RWPE2 (cell line): Measurements from ENCODE around the gene RSPH3.
A peak's percentile ranks its signal among the peaks of the same experiment; 100 is the strongest.
"Not testable (repeated sequence)": the region's sequence is repeated elsewhere in the genome, so short reads cannot be mapped to it uniquely, and the experiment has no call there.

ENCODE experiments used
- ATAC-seq: fragments of 200-7000 bp; cut with Tn5 transposase; 3 replicates; pipeline ENCODE4 v1.9.1; 2021; ENCODE audit warnings: low read depth
- DNase-seq: peaks from one replicate; pipeline ENCODE4 v3.0.0-alpha.2; 2020; ENCODE audit warnings: low spot score
- H3K27ac ChIP-seq: fragments of 450-650 bp; 2 replicates; pipeline ENCODE4 v1.5.1; 2017; ENCODE audit warnings: mild to moderate bottlenecking; ENCODE audit not compliant: poor library complexity, severe bottlenecking
- H3K27me3 ChIP-seq: fragments of 250-450 bp; sonication (Bioruptor Pico); 2 replicates; pipeline ENCODE4 v1.5.1; 2021; ENCODE audit warnings: mild to moderate bottlenecking, moderate library complexity; ENCODE audit not compliant: insufficient read depth, poor library complexity, severe bottlenecking
- H3K36me3 ChIP-seq: fragments of 250-450 bp; sonication (Bioruptor Pico); 2 replicates; pipeline ENCODE4 v1.5.1; 2020; ENCODE audit warnings: low read depth, mild to moderate bottlenecking, moderate library complexity
- H3K4me1 ChIP-seq: fragments of 250-450 bp; sonication (Bioruptor Pico); 2 replicates; pipeline ENCODE4 v1.5.1; 2021; ENCODE audit warnings: mild to moderate bottlenecking, moderate library complexity; ENCODE audit not compliant: insufficient read depth, poor library complexity, severe bottlenecking
- H3K4me3 ChIP-seq: fragments of 250-450 bp; sonication (Bioruptor Pico); 2 replicates; pipeline ENCODE4 v1.5.1; 2021; ENCODE audit warnings: mild to moderate bottlenecking, moderate library complexity; ENCODE audit not compliant: severe bottlenecking
- H3K9me3 ChIP-seq: fragments of 250-450 bp; sonication (Bioruptor Pico); 2 replicates; pipeline ENCODE4 v1.5.1; 2021; ENCODE audit warnings: mild to moderate bottlenecking, moderate library complexity; ENCODE audit not compliant: severe bottlenecking
- CTCF ChIP-seq: fragments of 450-650 bp; IDR thresholded peaks from one replicate; pipeline ENCODE4 v1.5.1; 2017; ENCODE audit warnings: mild to moderate bottlenecking, moderate library complexity; ENCODE audit not compliant: poor library complexity, severe bottlenecking

RSPH3 gene

DNA sequence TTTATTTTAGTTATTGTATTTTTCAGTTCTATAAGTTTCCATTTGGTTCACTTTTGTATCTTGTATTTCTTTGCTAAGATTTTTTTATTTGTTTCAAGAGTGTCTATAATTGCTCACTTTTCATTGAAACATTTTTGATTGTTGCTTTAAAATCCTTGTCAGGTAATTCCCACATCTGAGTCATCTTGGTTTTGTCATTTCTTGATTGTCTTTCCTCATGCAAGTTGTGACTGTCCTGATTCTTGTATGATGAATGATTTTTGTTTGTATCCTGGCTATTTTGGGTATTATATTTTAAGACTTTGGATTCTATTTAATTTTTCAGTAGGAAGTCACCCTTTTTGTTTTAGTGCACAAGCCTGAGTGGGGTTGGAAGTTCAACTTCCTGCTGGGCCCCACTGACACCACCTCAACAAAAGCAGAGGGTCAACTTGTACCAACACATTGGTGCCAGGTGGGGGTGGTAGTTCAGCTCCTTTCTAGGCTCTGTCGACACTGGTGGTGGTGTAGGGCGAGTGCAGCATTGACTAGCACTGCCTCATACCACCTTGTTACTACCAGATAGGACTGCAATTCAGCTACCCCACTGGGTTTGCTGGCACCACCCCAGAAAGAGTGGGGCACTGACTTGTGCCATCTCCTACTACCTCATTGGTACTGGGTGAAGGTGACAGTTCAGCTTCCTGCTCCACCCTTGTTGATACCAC is 8.8 kb downstream of the RSPH3 start:
- peaks cover 14% of the 10 kb centered on the region for H3K36me3 ChIP-seq
- ATAC-seq (no peak), DNase-seq (no peak)

DNA sequence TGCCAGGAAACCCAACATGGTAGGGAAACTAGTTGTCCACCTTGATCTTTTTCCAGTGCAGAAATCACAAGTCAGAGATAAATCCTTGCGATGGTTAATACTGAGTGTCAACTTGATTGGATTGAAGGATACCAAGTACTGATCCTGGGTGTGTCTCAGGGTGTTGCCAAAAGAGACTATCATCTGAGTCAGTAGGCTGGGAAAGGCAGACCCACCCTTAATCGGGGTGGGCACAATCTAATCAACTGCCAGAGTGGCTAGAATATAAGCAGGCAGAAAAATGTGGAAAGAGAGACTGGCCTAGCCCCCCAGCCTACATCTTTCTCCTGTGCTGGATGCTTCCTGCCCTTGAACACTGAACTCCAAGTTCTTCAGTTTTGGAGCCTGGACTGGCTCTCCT is 10.3 kb downstream of the RSPH3 start:
- not testable (repeated sequence) for H3K9me3 ChIP-seq, H3K27me3 ChIP-seq, H3K4me1 ChIP-seq, H3K27ac ChIP-seq, ATAC-seq, DNase-seq, H3K4me3 ChIP-seq
- peaks cover 11% of the 10 kb centered on the region for H3K36me3 ChIP-seq

More for the DNA sequence above, 8.8 kb downstream of the RSPH3 start:
- Histone ChIP-seq H3K27ac (no peak overlapping the region), H3K4me1 (peaks cover 6% of the 10 kb centered on the region), H3K9me3 (peaks cover 2% of the 10 kb centered on the region), H3K27me3 (no peaks in the 10 kb centered on the region), H3K4me3 (no peak overlapping the region)
- no peak for TF ChIP-seq CTCF

GRCh38 chr6:158988477-158988876 is 11.5 kb downstream of the RSPH3 start:
- no peaks in the 10 kb centered on the region for H3K27me3 ChIP-seq
- DNase-seq (no peak), ATAC-seq (no peak)
- H3K9me3 ChIP-seq = peaks cover 2% of the 10 kb centered on the region
- H3K4me3 ChIP-seq = no peak overlapping the region
- H3K36me3 ChIP-seq = peaks cover 2% of the 10 kb centered on the region
- TF ChIP-seq CTCF = no peak
- no peaks in the 10 kb centered on the region for H3K4me1 ChIP-seq
- H3K27ac ChIP-seq = no peak overlapping the region

DNA sequence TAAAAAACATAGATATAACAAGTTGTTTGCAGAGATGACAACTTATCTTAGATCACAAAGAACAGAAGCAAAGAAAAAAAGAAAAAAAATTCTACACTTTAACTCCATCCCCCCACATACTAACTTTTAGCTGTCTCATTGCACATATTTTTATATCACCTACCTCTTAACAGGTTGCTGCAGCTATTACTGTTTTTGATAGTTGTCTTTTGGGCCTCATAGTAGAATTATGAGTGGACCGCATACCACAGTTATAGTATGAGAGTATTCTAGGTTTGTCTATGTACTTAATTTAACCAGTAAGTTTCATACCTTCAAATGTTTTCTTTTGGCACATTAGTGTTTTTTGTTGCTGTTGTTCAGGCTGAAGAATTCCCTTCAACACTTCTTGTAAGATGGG is 12.3 kb downstream of the RSPH3 start:
- H3K9me3 ChIP-seq = peaks cover 2% of the 10 kb centered on the region
- H3K36me3 ChIP-seq = no peaks in the 10 kb centered on the region
- no peaks in the 10 kb centered on the region for H3K27me3 ChIP-seq
- TF ChIP-seq CTCF = no peak
- DNase-seq (no peak), ATAC-seq (no peak)
- no peak overlapping the region for H3K27ac ChIP-seq
- H3K4me1 ChIP-seq = no peaks in the 10 kb centered on the region
- H3K4me3 ChIP-seq = no peak overlapping the region

GRCh38 chr6:158978757-158979156 is 21.2 kb downstream of the RSPH3 start:
- peak overlapping the region; percentile 11 for H3K27ac ChIP-seq
- peak; percentile 54; the same call in 2 of the 3 replicates for ATAC-seq
- no peak for DNase-seq
- H3K36me3 ChIP-seq = peaks cover 34% of the 10 kb centered on the region
- H3K9me3 ChIP-seq = no peaks in the 10 kb centered on the region
- H3K4me3 ChIP-seq = no peak overlapping the region
- H3K4me1 ChIP-seq = no peaks in the 10 kb centered on the region
- no peak for TF ChIP-seq CTCF
- no peaks in the 10 kb centered on the region for H3K27me3 ChIP-seq
